ENCODE results near the gene TMEFF1.

TMEFF1 gene

GRCh38 chr9:100445161-100445902, 27.6 kb upstream of the TMEFF1 start:
- TF ChIP-seq CTCF (IDR thresholded peaks at IDR 0.05; ENCODE audit: low read depth, low read length, missing control alignments), result no peak
- no peaks in the 10 kb centered on the region for H3K27me3 ChIP-seq (replicated peaks)
- H3K36me3 ChIP-seq (replicated peaks), result peaks cover 21% of the 10 kb centered on the region
- H3K4me3 ChIP-seq (ENCODE audit: low read depth, low read length), result no peak overlapping the region
- H3K27ac ChIP-seq, result no peak overlapping the region
- no peak for DNase-seq
- in situ Hi-C loops (cut with HindIII; ENCODE audit: low pct_ligation_motif_present, low sequenced_read_pairs), result no loop called here

DNA sequence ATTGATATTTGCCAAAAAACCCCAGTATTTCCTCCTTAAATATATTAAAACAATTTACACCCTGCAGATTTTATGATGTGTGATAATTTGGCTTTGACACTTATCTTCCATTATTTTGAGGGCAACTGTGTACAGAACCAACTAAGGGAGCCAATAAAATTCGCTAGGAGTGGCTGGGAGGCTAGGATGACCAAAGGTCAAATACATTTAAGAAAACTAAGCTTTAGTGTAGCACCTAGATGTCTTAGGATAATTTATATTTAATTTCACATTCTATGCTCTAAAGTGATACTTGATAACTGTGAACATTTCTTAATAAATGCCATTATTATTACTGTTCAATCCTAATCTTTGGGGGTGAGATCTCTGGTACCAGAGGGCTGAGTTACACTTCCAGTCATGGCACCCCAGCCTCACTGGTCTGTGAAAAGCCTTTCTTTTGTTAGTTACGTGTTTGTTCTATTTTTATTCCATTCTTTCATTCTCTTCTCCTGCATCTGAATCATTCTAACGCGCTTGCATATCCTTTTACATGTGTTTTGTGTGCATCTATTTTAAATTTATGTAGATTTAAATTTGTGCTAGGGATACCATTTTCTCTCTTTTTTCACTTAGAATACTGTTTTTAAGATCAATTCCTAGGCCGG, 26.9 kb upstream of the TMEFF1 start:
- Histone ChIP-seq H3K4me3 (ENCODE audit: low read depth, low read length) (no peak overlapping the region), H3K36me3 (replicated peaks) (peaks cover 27% of the 10 kb centered on the region), H3K27me3 (replicated peaks) (no peaks in the 10 kb centered on the region), H3K27ac (no peak overlapping the region)
- no peak for TF ChIP-seq CTCF (IDR thresholded peaks at IDR 0.05; ENCODE audit: low read depth, low read length, missing control alignments)
- DNase-seq, result no peak
- in situ Hi-C loops (cut with HindIII; ENCODE audit: low pct_ligation_motif_present, low sequenced_read_pairs), result no loop called here

DNA sequence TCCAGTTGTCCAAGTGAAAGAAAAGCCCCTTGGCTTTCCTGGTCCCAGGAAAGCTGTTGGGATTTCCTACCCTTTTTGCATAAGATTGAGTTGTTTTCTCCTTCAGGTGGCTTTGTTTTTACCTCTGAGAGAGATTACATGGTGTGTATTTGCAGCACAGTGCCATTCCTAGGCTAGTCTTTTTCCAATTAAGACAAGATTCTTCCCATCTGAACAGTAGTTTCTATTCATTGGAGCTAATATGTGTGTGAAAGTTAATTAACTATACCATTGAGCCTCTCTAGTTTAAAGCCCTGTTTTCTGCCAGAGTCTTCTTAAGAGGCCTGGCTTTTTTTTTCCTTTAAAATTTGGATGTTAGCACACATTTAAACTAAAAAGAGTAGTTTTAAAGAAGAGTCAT, 25.9 kb upstream of the TMEFF1 start:
- Histone ChIP-seq H3K27me3 (replicated peaks) (no peaks in the 10 kb centered on the region), H3K27ac (no peak overlapping the region), H3K4me3 (ENCODE audit: low read depth, low read length) (no peak overlapping the region), H3K36me3 (replicated peaks) (peaks cover 33% of the 10 kb centered on the region)
- no peak for TF ChIP-seq CTCF (IDR thresholded peaks at IDR 0.05; ENCODE audit: low read depth, low read length, missing control alignments)
- in situ Hi-C loops (cut with HindIII; ENCODE audit: low pct_ligation_motif_present, low sequenced_read_pairs), result no loop called here
- DNase-seq, result no peak

DNA sequence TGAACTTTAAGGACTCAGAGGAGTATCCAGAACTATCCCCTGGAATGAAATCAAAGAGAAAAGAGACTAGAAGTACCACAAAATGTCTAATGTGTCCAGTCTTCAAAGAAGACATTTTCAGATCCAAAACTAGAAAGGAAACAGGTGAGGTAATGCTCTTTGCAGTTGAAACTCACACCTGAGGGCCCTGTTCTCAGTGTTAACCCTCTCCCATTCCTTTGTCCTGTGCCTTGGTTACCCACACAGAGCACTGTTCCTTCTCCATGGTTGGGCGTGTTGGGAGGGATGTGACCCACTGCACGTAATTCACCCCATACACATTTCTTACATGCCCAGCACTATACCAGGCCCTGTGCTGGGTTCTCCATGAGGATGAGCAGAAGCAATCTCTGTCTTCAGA, 24.7 kb upstream of the TMEFF1 start:
- in situ Hi-C loops (cut with HindIII; ENCODE audit: low pct_ligation_motif_present, low sequenced_read_pairs), result no loop called here
- H3K36me3 ChIP-seq (replicated peaks), result peaks cover 38% of the 10 kb centered on the region
- TF ChIP-seq CTCF (IDR thresholded peaks at IDR 0.05; ENCODE audit: low read depth, low read length, missing control alignments), result no peak
- DNase-seq, result no peak
- H3K4me3 ChIP-seq (ENCODE audit: low read depth, low read length), result no peak overlapping the region
- H3K27me3 ChIP-seq (replicated peaks), result no peaks in the 10 kb centered on the region
- H3K27ac ChIP-seq, result no peak overlapping the region

GRCh38 chr9:100449420-100449819, 23.5 kb upstream of the TMEFF1 start:
- H3K27ac ChIP-seq, result no peak overlapping the region
- no peak overlapping the region for H3K4me3 ChIP-seq (ENCODE audit: low read depth, low read length)
- no peak for DNase-seq
- H3K36me3 ChIP-seq (replicated peaks), result peaks cover 37% of the 10 kb centered on the region
- in situ Hi-C loops (cut with HindIII; ENCODE audit: low pct_ligation_motif_present, low sequenced_read_pairs), result no loop called here
- no peaks in the 10 kb centered on the region for H3K27me3 ChIP-seq (replicated peaks)
- no peak for TF ChIP-seq CTCF (IDR thresholded peaks at IDR 0.05; ENCODE audit: low read depth, low read length, missing control alignments)

All from brain microvascular endothelial cell (primary cell).